Posterior cingulate gyrus (tissue), 11 donors: ENCODE results near the gene BRIP1.
"Not testable (repeated sequence)": the region's sequence is repeated elsewhere in the genome, so short reads cannot be mapped to it uniquely, and the experiment has no call there.

Experiments used
- DNase-seq, 10 donors: peaks; one replicate each; pipeline versions ENCODE4 v3.0.0 to v3.0.0-alpha.2; 2020 to 2021; ENCODE audit warnings: mixed read lengths in 3 of 10
- intact Hi-C: fragments of 100-400 bp; cut with DNase I; formaldehyde crosslinking; loops from one replicate; pipeline ENCODE4 v1.15.1; 2023

Gene BRIP1

GRCh38 chr17:61833536-61834193 is 29.7 kb downstream of the BRIP1 start:
- intact Hi-C loops: no loop called here
- DNase-seq: no peak

GRCh38 chr17:61832463-61832862 is 30.9 kb downstream of the BRIP1 start:
- intact Hi-C loops: no loop called here
- DNase-seq: no peak

GRCh38 chr17:61831099-61831498 is 32.2 kb downstream of the BRIP1 start:
- no peak for DNase-seq
- intact Hi-C loops: no loop called here

- intact Hi-C loops: no loop called here
- no peak for DNase-seq
Observed at GRCh38 chr17:61828694-61829093, 34.6 kb downstream of the BRIP1 start.

GRCh38 chr17:61827649-61828395 is 35.5 kb downstream of the BRIP1 start:
- DNase-seq: no peak
- intact Hi-C loops: no loop called here

- DNase-seq, intact Hi-C loops: not testable (repeated sequence)
Observed at GRCh38 chr17:61826866-61827265, 36.5 kb downstream of the BRIP1 start.

GRCh38 chr17:61826198-61826597 is 37.1 kb downstream of the BRIP1 start:
- DNase-seq, intact Hi-C loops: not testable (repeated sequence)

- intact Hi-C loops: no loop called here
- DNase-seq: no peak
Observed at GRCh38 chr17:61825448-61826137, 37.7 kb downstream of the BRIP1 start.

- intact Hi-C loops: no loop called here
- no peak for DNase-seq
Observed at GRCh38 chr17:61822326-61823285, 40.7 kb downstream of the BRIP1 start.

- intact Hi-C loops: no loop called here
- DNase-seq: no peak
Observed at GRCh38 chr17:61821655-61822054, 41.7 kb downstream of the BRIP1 start.

- intact Hi-C loops, DNase-seq: not testable (repeated sequence)
Observed at GRCh38 chr17:61819265-61819664, 44.1 kb downstream of the BRIP1 start.

GRCh38 chr17:61818225-61818624 is 45.1 kb downstream of the BRIP1 start:
- no peak for DNase-seq
- intact Hi-C loops: no loop called here

- DNase-seq: no peak
- intact Hi-C loops: no loop called here
Observed at GRCh38 chr17:61817452-61817851, 45.9 kb downstream of the BRIP1 start.

- intact Hi-C loops: no loop called here
Observed at GRCh38 chr17:61816538-61816937, 46.8 kb downstream of the BRIP1 start.

GRCh38 chr17:61815863-61816503 is 47.3 kb downstream of the BRIP1 start:
- intact Hi-C loops: no loop called here
- DNase-seq: no peak

More at GRCh38 chr17:61816538-61816937, 46.8 kb downstream of the BRIP1 start:
- DNase-seq: no peak

GRCh38 chr17:61814485-61814884 is 48.8 kb downstream of the BRIP1 start:
- DNase-seq: no peak
- intact Hi-C loops: no loop called here

- intact Hi-C loops: no loop called here
- DNase-seq: no peak
Observed at GRCh38 chr17:61813211-61813610, 50.1 kb downstream of the BRIP1 start.

GRCh38 chr17:61812747-61813146 is 50.6 kb downstream of the BRIP1 start:
- DNase-seq: no peak
- intact Hi-C loops: no loop called here

GRCh38 chr17:61809816-61810392 is 53.4 kb downstream of the BRIP1 start:
- no peak for DNase-seq

GRCh38 chr17:61808442-61808841 is 54.9 kb downstream of the BRIP1 start:
- no peak for DNase-seq

More at GRCh38 chr17:61809816-61810392, 53.4 kb downstream of the BRIP1 start:
- intact Hi-C loops: no loop called here

More at GRCh38 chr17:61808442-61808841, 54.9 kb downstream of the BRIP1 start:
- intact Hi-C loops: no loop called here
